Inflammatory macrophage (primary cell): ENCODE data around the gene TMEM63A.
"Not testable (repeated sequence)": the region's sequence is repeated elsewhere in the genome, so short reads cannot be mapped to it uniquely, and the experiment has no call there.

Experiments
- DNase-seq, 2 donors: peaks; one replicate each; pipeline ENCODE4 v3.0.0-alpha.2; 2020 to 2022

The TMEM63A gene

GRCh38 chr1:225908773-225909172 is 26.6 kb upstream of the TMEM63A start:
- DNase-seq, result no peak

DNA sequence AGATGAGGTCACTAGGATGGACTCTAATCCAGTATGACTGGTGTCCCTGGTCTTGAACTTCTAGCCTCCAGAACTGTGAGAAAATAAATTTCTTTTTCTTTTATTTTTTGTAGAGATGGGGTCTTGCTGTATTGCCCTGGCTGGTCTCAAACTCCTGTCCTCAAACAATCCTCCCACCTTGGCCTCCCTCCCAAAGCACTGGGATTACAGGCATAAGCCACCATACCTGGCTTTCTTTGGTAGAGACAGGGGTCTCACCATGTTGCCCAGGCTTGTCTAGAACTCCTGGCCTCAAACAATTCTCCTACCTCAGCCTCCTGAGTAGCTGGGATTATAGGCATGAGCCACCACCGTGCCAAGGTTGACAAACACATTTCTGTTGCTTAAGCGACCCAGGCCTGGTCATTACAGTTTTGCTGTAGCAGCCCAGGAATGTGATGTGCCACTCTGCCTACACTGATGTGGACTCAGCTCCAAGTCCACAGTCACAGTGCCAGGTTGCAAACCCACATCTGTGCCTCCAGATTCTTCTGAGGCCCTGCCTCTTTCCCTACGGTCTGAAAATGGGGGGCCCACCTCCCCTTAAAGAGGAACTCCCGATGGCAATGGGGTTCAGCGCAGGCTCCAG is 25.9 kb upstream of the TMEM63A start:
- DNase-seq, result no peak

- no peak for DNase-seq
These were observed 25.2 kb upstream of the TMEM63A start for GRCh38 chr1:225907341-225907740.

GRCh38 chr1:225906467-225906866 is 24.3 kb upstream of the TMEM63A start:
- no peak for DNase-seq

DNA sequence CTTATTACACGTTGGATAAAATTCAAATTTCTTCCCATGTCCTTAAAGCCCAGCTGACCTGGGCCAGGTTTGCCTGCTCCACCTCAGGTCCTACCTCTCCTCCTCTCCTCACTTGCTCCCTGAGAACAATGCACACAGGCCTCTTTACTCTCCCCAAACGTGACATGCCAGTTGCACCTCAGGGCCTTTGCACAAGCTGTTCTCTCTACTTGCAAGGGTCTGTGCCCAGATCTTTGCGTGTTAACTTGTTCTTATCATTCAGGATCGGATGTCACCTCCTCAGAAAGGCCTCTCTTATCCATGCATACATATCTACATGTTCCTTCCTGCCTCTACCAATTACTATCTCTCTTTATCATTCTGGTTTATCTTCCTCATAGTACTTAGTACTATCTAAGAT is 21.4 kb upstream of the TMEM63A start:
- no peak for DNase-seq

DNA sequence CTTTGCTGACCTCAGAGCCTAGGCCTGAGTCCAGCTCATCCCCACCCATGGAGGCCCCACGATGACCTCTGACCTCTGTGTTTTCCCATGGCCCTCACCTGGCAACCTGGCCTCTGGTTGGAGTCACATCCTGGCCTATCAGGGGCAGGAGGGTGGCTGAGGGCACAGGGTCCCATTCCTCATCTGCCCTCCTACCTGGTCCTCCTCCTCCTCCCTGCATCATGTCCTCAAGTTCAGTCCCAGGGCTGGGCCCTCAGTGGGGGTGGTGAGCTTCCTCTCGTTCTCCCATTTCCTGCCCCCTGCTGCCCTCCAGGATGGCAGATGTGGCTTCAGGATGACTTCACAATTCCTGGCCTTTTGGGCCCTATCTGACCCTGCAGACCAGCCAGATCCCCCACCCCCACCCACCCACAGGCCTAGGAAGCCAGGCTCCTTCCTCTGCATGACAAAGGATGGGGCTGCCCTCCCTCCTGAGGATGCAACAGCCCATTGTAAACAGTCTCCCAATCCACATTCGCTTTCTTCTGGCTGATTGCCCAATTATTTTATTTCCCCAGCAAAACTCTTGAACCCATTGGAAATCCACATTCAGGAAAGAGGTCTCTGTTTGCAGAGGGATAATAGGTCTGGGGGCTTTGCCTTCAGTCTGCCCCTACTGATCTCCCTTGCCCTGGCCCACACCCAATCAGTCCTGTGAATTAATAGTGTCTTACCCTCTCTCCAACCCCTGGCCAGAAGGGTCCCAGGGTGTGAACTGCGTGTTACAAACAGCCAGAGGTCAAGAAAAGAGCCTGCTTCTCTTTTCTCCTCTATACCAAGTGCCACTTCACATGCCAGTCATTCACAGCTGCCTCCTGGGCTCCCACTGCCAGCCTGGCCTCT is 17.1 kb upstream of the TMEM63A start:
- DNase-seq, result no peak

DNA sequence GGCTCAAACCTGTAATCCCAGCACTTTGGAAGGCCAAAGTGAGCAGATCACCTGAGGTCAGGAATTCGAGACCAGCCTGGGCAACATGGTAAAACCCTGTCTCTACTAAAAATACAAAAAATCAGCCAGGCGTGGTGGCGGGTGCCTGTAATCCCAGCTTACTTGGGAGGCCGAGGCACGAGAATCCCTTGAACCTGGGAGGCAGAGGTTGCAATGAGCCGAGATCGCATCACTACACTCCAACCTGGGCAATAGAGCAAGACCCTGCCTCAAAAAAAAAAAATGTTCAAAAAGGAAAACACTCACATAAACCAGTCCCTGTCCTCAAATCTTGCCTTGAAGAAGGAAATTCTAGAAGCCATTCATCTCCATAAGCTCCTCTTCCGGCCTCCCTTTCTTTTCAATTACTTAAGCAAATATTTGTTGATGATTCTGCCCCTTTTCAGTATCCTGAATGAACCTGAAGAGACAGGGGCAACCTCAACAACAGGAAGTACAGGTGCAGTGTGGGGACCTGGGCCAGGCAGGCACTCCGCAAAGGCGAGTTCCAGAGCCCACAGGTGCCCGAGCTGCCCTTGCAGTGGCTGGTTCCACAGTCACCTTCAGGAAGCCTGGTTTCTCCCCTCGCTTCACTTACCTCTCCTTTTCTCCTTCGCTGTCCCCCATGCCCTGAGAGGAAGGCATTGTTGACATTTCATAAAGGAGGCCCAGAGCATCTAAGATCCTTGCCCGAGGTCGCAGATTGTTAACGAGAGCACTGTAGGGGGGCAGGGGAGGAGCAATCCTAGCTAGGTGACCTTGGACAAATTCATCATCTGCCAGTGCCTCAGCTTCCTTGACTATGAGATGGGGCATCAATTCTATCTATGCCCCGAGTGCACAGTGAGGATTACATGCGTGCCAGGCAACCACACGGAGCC is 15.7 kb upstream of the TMEM63A start:
- DNase-seq, result no peak

GRCh38 chr1:225896937-225897549 is 14.9 kb upstream of the TMEM63A start:
- no peak for DNase-seq

- no peak for DNase-seq
These were observed 14.3 kb upstream of the TMEM63A start for GRCh38 chr1:225896494-225896893.

GRCh38 chr1:225892307-225892706 is 10.1 kb upstream of the TMEM63A start:
- DNase-seq, result no peak

DNA sequence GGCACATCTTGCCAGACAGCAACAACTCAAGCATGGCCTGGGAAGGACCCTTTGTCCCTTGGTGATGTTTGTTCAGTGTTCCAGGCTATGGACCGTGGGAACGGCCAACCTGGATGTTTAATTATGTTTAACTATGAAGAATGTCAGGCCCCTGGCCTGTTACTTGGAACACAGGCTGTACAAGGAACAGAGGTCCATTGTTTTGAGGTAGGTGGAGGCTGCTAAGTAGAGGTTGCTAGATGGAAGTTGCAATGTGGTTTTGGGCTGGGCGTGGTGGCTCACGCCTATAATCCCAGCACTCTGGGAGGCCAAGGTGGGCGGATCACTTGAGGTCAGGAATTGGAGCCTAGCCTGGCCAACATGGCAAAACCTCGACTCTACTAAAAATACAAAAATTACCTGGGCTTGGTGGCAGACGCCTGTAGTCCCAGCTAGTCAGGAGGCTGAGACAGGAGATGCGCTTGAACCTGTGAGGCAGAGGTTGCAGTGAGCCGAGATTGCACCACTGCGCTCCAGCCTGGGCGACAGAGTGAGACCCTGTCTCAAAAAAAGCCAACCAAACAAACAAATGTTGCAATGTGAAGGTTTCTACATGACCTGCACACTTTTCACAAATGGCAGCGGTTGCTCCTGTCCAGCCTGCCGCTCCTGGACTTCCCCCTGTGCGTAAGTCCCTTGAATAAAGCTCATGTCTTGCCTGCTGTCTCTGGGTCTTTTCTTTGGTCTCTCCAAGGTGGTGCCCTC is 9.2 kb upstream of the TMEM63A start:
- no peak for DNase-seq

DNA sequence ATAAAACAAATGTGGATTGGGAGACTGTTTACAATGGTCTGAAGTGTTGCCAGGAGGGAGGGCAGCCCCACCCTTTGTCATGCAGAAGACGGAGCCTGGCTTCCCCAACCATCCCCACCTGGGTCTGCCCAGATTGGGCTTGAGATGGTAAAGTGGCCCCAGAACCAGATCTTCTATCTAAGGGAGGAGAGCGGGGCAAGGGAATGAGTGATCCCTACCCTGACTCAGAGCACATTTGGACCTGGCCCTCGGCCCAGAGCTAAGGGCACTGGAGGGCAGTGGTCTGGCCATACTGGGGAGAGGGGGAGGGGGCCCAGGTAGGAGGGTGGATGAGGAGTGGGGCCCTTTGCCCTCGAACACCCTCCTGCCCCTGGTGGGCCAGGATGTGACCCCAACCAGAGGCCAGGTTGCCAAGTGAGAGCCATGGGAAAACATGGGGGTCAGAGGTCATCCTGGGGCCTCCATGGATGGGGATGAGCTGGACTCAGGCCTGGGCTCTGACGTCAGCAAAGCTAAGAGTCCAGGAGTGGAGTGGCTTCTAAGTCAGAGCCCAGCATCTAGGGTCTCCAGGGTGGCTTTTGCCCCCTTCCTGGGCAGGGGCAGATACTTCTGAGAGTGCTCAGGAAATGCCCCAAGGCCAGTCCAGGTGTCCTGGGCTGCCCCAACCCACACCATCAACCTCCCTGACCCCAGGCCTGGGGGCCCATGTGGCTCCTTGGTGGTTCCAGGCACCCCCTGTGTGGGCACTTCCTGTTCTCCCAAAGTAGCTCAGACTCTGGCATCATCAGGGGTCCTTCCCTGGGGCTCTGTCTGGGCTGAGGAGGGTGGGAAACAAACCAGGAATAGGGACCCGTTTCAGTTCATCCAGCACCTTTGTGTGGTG is 8.4 kb upstream of the TMEM63A start:
- DNase-seq, result no peak

DNA sequence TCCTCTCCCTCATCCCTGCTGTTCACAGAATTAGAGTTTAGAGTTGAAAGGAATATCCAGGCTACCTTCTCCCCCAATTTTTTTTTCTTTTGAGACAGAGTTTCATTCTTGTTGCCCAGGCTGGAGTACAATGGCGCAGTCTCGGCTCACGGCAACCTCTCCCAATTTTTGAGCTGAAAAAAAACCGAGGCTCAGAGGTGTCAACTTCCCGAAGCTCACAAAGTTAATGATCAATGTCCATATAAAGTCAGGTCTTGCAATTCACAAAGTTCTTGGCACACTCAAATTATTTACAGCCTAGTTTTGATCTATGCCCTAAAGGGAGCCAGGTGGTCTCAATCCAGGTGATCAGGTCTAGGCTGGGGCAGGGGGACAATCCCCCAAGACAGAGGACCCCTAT is 7.6 kb upstream of the TMEM63A start:
- DNase-seq, result no peak

- no peak for DNase-seq
These were observed 6.9 kb upstream of the TMEM63A start, which contains the start of gene LEFTY1 for GRCh38 chr1:225888898-225889601. Gene LEFTY1 (minus strand): TSS chr1:225889146. CDS start chr1:225889066, 80 bp downstream.

DNA sequence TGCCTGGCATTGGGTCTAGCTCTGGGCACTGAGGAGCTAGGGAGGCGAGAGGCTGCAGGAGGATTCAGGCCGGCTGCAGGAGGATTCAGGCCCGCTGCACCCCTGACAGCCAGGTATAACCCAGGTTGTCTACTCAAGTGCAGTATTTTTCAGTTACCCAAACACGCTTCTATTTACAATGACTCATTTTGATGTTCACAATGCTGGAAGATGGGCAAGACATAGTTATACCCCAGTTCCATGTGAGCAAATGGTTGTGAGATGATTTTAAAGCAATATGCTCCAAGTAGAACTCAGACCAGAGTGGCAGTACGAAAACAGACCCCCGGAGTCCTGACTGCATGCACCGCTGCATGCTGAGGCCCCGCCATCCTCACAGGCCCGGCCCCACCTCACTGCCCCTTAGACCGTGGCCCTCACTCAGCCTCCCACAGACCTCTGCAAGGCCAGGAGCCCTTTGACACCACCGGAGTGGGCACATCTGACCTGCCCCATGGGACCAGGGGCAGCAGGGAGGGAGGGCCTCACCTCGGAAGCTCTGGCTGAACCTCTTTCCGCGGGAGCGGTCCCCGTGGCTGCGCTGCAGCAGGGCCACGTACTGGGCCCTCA is 6.2 kb upstream of the TMEM63A start:
- DNase-seq, result no peak

- not testable (repeated sequence) for DNase-seq
These were observed 5.5 kb upstream of the TMEM63A start for GRCh38 chr1:225887554-225888288.

GRCh38 chr1:225887030-225887314 is 4.8 kb upstream of the TMEM63A start:
- DNase-seq, result no peak

GRCh38 chr1:225886159-225887029 is 4.2 kb upstream of the TMEM63A start:
- DNase-seq, result no peak
